SIG-M5 (cell line): ENCODE measurements around the gene C20orf144.
"Not testable (repeated sequence)": the region's sequence is repeated elsewhere in the genome, so short reads cannot be mapped to it uniquely, and the experiment has no call there.

Source experiments
- DNase-seq: peaks from one replicate; lab custom pipeline; 2025; lab: John Stamatoyannopoulos, UW

Gene C20orf144

GRCh38 chr20:33662172-33662571 lies at the start of gene C20orf144:
Gene C20orf144, plus strand, starts transcription at chr20:33662327. Its CDS starts 19 bp downstream, at chr20:33662346.
- DNase-seq, result no peak

- DNase-seq, result no peak
Measured at GRCh38 chr20:33621717-33622400, 40.3 kb upstream of the C20orf144 start.

GRCh38 chr20:33622705-33623365 lies 39.3 kb upstream of the C20orf144 start:
- DNase-seq, result no peak

- no peak for DNase-seq
Measured at GRCh38 chr20:33624399-33624798, 37.7 kb upstream of the C20orf144 start.

GRCh38 chr20:33626190-33626589 lies 35.9 kb upstream of the C20orf144 start:
- no peak for DNase-seq

GRCh38 chr20:33627577-33628216 lies 34.4 kb upstream of the C20orf144 start:
- DNase-seq, result no peak

- DNase-seq, result no peak
Measured at GRCh38 chr20:33629533-33629932, 32.6 kb upstream of the C20orf144 start.

GRCh38 chr20:33629979-33630378 lies 32.1 kb upstream of the C20orf144 start:
- no peak for DNase-seq

GRCh38 chr20:33630507-33630906 lies 31.6 kb upstream of the C20orf144 start:
- no peak for DNase-seq

GRCh38 chr20:33631910-33632309 lies 30.2 kb upstream of the C20orf144 start:
- DNase-seq, result not testable (repeated sequence)

- DNase-seq, result no peak
Measured at GRCh38 chr20:33635341-33635740, 26.8 kb upstream of the C20orf144 start.

GRCh38 chr20:33636776-33637175 lies 25.4 kb upstream of the C20orf144 start:
- DNase-seq, result no peak

GRCh38 chr20:33640287-33640686 lies 21.8 kb upstream of the C20orf144 start:
- no peak for DNase-seq

- DNase-seq, result no peak
Measured at GRCh38 chr20:33644313-33645071, 17.6 kb upstream of the C20orf144 start.

GRCh38 chr20:33645072-33645358 lies 17.1 kb upstream of the C20orf144 start:
- DNase-seq, result no peak

GRCh38 chr20:33645396-33645795 lies 16.7 kb upstream of the C20orf144 start:
- DNase-seq, result no peak

- DNase-seq, result no peak
Measured at GRCh38 chr20:33646191-33646590, 15.9 kb upstream of the C20orf144 start.

- DNase-seq, result not testable (repeated sequence)
Measured at GRCh38 chr20:33646959-33647602, 15.0 kb upstream of the C20orf144 start.

- no peak for DNase-seq
Measured at GRCh38 chr20:33647603-33648395, 14.3 kb upstream of the C20orf144 start.

GRCh38 chr20:33648396-33649004 lies 13.6 kb upstream of the C20orf144 start:
- no peak for DNase-seq

- no peak for DNase-seq
Measured at GRCh38 chr20:33649201-33649681, 12.9 kb upstream of the C20orf144 start.
